Astrocyte of the hippocampus (primary cell): ENCODE measurements around the gene PSMA6.
"Not testable (repeated sequence)": the region's sequence is repeated elsewhere in the genome, so short reads cannot be mapped to it uniquely, and the experiment has no call there.

Source experiments
- DNase-seq: peaks from one replicate; pipeline ENCODE4 v3.0.0; 2011; ENCODE audit warnings: low read depth, low spot score

PSMA6 gene

GRCh38 chr14:35285168-35286002 is 6.8 kb upstream of the PSMA6 start:
- DNase-seq = no peak

- DNase-seq = no peak
Measured at GRCh38 chr14:35286003-35286600, 6.1 kb upstream of the PSMA6 start.

GRCh38 chr14:35286707-35287106 is 5.5 kb upstream of the PSMA6 start:
- no peak for DNase-seq

GRCh38 chr14:35287431-35288013 is 4.7 kb upstream of the PSMA6 start:
- DNase-seq = peak; percentile 61

- DNase-seq = no peak
Measured at GRCh38 chr14:35289623-35290022, 2.6 kb upstream of the PSMA6 start.

GRCh38 chr14:35292770-35293561 is 784 bp downstream of the PSMA6 start:
- peak; percentile 37 for DNase-seq

GRCh38 chr14:35295845-35296161 is 3.6 kb downstream of the PSMA6 start:
- DNase-seq = no peak

- no peak for DNase-seq
Measured at GRCh38 chr14:35296545-35296944, 4.4 kb downstream of the PSMA6 start.

GRCh38 chr14:35297706-35298105 is 5.5 kb downstream of the PSMA6 start:
- no peak for DNase-seq

GRCh38 chr14:35298351-35298750 is 6.2 kb downstream of the PSMA6 start:
- no peak for DNase-seq

- no peak for DNase-seq
Measured at GRCh38 chr14:35299708-35300107, 7.5 kb downstream of the PSMA6 start.

- DNase-seq = no peak
Measured at GRCh38 chr14:35300228-35300627, 8.0 kb downstream of the PSMA6 start.

GRCh38 chr14:35301334-35301733 is 9.2 kb downstream of the PSMA6 start:
- not testable (repeated sequence) for DNase-seq

GRCh38 chr14:35301735-35302528 is 9.8 kb downstream of the PSMA6 start:
- no peak for DNase-seq

GRCh38 chr14:35303149-35303935 is 11.2 kb downstream of the PSMA6 start:
- DNase-seq = no peak

GRCh38 chr14:35304812-35305462 is 12.8 kb downstream of the PSMA6 start:
- no peak for DNase-seq

GRCh38 chr14:35305633-35306032 is 13.5 kb downstream of the PSMA6 start:
- DNase-seq = no peak

- DNase-seq = no peak
Measured at GRCh38 chr14:35306114-35306513, 13.9 kb downstream of the PSMA6 start.

GRCh38 chr14:35317820-35318219 is 25.6 kb downstream of the PSMA6 start:
- DNase-seq = no peak

- no peak for DNase-seq
Measured at GRCh38 chr14:35319509-35319908, 27.3 kb downstream of the PSMA6 start.
